Muscle of leg (tissue), 11 donors: ENCODE measurements around the gene IQSEC3. TPM values are rescaled to one million over a fixed set of nuclear protein-coding genes. Genes with fewer than 3 reads are reported as not detected.
"Not testable (repeated sequence)": the region's sequence is repeated elsewhere in the genome, so short reads cannot be mapped to it uniquely, and the experiment has no call there.

Experiments
- DNase-seq: peaks from one replicate; pipeline ENCODE4 v3.0.0; 2013
- H3K27ac ChIP-seq: one replicate; pipeline ENCODE4 v1.5.1; 2013; ENCODE audit warnings: mild to moderate bottlenecking, low read length, control low read depth
- H3K27me3 ChIP-seq: one replicate; pipeline ENCODE4 v1.6.1; 2013; ENCODE audit warnings: low read length; ENCODE audit not compliant: control insufficient read depth, insufficient read depth
- H3K36me3 ChIP-seq: one replicate; pipeline ENCODE4 v1.6.1; 2013; ENCODE audit warnings: low read length; ENCODE audit not compliant: control insufficient read depth, insufficient read depth
- H3K4me1 ChIP-seq: one replicate; pipeline ENCODE4 v1.6.1; 2013; ENCODE audit warnings: low read length; ENCODE audit not compliant: control insufficient read depth, insufficient read depth
- H3K4me3 ChIP-seq: one replicate; pipeline ENCODE4 v1.5.1; 2013; ENCODE audit warnings: low read length, control low read depth
- H3K9me3 ChIP-seq: replicated peaks from 2 replicates; pipeline ENCODE4 v1.6.1; 2013; ENCODE audit warnings: low read depth, low read length; ENCODE audit not compliant: control insufficient read depth
- WGBS: methylation state at CpG from one replicate; pipeline ENCODE4 v1.1.5; 2013; ENCODE audit warnings: missing lambda C conversion rate; ENCODE audit not compliant: insufficient coverage; 5-methylcytosine and 5-hydroxymethylcytosine counted together
- polyA plus RNA-seq, 8 donors: library from polyadenylated mRNA; unstranded; fragments of 120-200 nt; gene quantifications; one replicate each; pipeline versions ENCODE4 v1.2.1 to v1.2.3, GENCODE V29; 2013; ENCODE audit warnings: inconsistent platforms in 1 of 8, low replicate concordance in 1 of 8; ENCODE audit not compliant: insufficient read length in 8 of 8, insufficient read depth in 1 of 8
- total RNA-seq: library from RNA; stranded (reverse); fragments of 120-200 nt; gene quantifications from one replicate; pipeline ENCODE4 v1.2.4, GENCODE V29; 2013

The IQSEC3 gene
- total and polyA plus RNA-seq, 9 donors: 1.1 to 4.8 (median 2.9) TPM

GRCh38 chr12:184811-185575, 118.4 kb downstream of the IQSEC3 start:
- Histone ChIP-seq H3K36me3 (no peaks in the 10 kb centered on the region), H3K27me3 (peaks cover 4% of the 10 kb centered on the region), H3K4me3 (no peak overlapping the region), H3K9me3 (no peaks in the 10 kb centered on the region), H3K4me1 (peaks cover 8% of the 10 kb centered on the region), H3K27ac (no peak overlapping the region)
- 73% methylated on average over 7 of the region's 13 CpGs for WGBS
- DNase-seq: no peak

- peaks cover 6% of the 10 kb centered on the region for H3K27me3 ChIP-seq
- no peak for DNase-seq
- H3K36me3 ChIP-seq: no peaks in the 10 kb centered on the region
- no peak overlapping the region for H3K27ac ChIP-seq
- H3K4me3 ChIP-seq: no peak overlapping the region
- 77% methylated on average over 8 of the region's 8 CpGs for WGBS
- H3K4me1 ChIP-seq: peaks cover 6% of the 10 kb centered on the region
- H3K9me3 ChIP-seq: no peaks in the 10 kb centered on the region
These were observed 119.0 kb downstream of the IQSEC3 start for GRCh38 chr12:185576-185955.

- Histone ChIP-seq H3K4me1 (peaks cover 6% of the 10 kb centered on the region), H3K9me3 (no peaks in the 10 kb centered on the region), H3K27me3 (peaks cover 6% of the 10 kb centered on the region), H3K27ac (no peak overlapping the region), H3K36me3 (no peaks in the 10 kb centered on the region), H3K4me3 (no peak overlapping the region)
- DNase-seq: no peak
- 73% methylated on average over 10 of the region's 11 CpGs for WGBS
These were observed 119.5 kb downstream of the IQSEC3 start for GRCh38 chr12:186006-186625.

GRCh38 chr12:187986-188909, 121.7 kb downstream of the IQSEC3 start:
- H3K27ac ChIP-seq, H3K9me3 ChIP-seq: not testable (repeated sequence)

GRCh38 chr12:188910-189621, 122.5 kb downstream of the IQSEC3 start:
- peak; percentile 81 for DNase-seq
- Histone ChIP-seq H3K27me3 (peaks cover 14% of the 10 kb centered on the region), H3K27ac (no peak overlapping the region), H3K36me3 (no peaks in the 10 kb centered on the region), H3K4me1 (peaks cover 6% of the 10 kb centered on the region), H3K4me3 (peak overlapping the region; percentile 42), H3K9me3 (no peaks in the 10 kb centered on the region)
- WGBS: 4% methylated on average over 51 of the region's 52 CpGs

More at GRCh38 chr12:187986-188909, 121.7 kb downstream of the IQSEC3 start:
- DNase-seq, H3K4me1 ChIP-seq, H3K36me3 ChIP-seq: not testable (repeated sequence)
- WGBS: 47% methylated on average over 26 of the region's 53 CpGs
- Histone ChIP-seq H3K27me3 (peaks cover 14% of the 10 kb centered on the region), H3K4me3 (peak overlapping the region; percentile 42)

GRCh38 chr12:189622-189962, 123.0 kb downstream of the IQSEC3 start:
- Histone ChIP-seq H3K4me3 (no peak overlapping the region), H3K4me1 (peaks cover 6% of the 10 kb centered on the region), H3K36me3 (no peaks in the 10 kb centered on the region), H3K27ac (no peak overlapping the region), H3K9me3 (no peaks in the 10 kb centered on the region), H3K27me3 (peaks cover 17% of the 10 kb centered on the region)
- WGBS: no CpG with 5 or more reads among the region's 6 CpGs
- no peak for DNase-seq

- 74% methylated on average over 3 of the region's 8 CpGs for WGBS
These were observed 124.3 kb downstream of the IQSEC3 start for GRCh38 chr12:190881-191280.

GRCh38 chr12:191541-191940, 125.0 kb downstream of the IQSEC3 start:
- peaks cover 21% of the 10 kb centered on the region for H3K27me3 ChIP-seq

More at GRCh38 chr12:190881-191280, 124.3 kb downstream of the IQSEC3 start:
- Histone ChIP-seq H3K36me3 (no peaks in the 10 kb centered on the region), H3K27ac (no peak overlapping the region), H3K27me3 (peaks cover 21% of the 10 kb centered on the region), H3K4me1 (peaks cover 6% of the 10 kb centered on the region), H3K4me3 (no peak overlapping the region), H3K9me3 (no peaks in the 10 kb centered on the region)
- DNase-seq: no peak

GRCh38 chr12:193261-193660, 126.7 kb downstream of the IQSEC3 start:
- peaks cover 21% of the 10 kb centered on the region for H3K27me3 ChIP-seq

More at GRCh38 chr12:191541-191940, 125.0 kb downstream of the IQSEC3 start:
- H3K36me3 ChIP-seq: no peaks in the 10 kb centered on the region
- no CpG with 5 or more reads among the region's 3 CpGs for WGBS
- H3K4me1 ChIP-seq: peaks cover 6% of the 10 kb centered on the region
- H3K9me3 ChIP-seq: no peaks in the 10 kb centered on the region
- no peak for DNase-seq
- no peak overlapping the region for H3K27ac ChIP-seq
- no peak overlapping the region for H3K4me3 ChIP-seq

More at GRCh38 chr12:193261-193660, 126.7 kb downstream of the IQSEC3 start:
- no peak overlapping the region for H3K4me3 ChIP-seq
- H3K4me1 ChIP-seq: peaks cover 6% of the 10 kb centered on the region
- no peak for DNase-seq
- H3K27ac ChIP-seq: no peak overlapping the region
- 44% methylated on average over 7 of the region's 10 CpGs for WGBS
- H3K36me3 ChIP-seq: no peaks in the 10 kb centered on the region
- no peaks in the 10 kb centered on the region for H3K9me3 ChIP-seq
